GM12878 (cell line): ENCODE data around the gene KRTAP10-2.

Experiments
- BHLHE40 ChIP-seq, 2 experiments: fragments of 450-650 bp in 1 of 2; IDR thresholded peaks; 2 replicates each; pipeline ENCODE4 v1.6.1; 2011 to 2017; ENCODE audit warnings: low read depth in 2 of 2, borderline replicate concordance in 1 of 2, improper control_type of control experiment in 1 of 2, low read length in 1 of 2, mild to moderate bottlenecking in 1 of 2
- CBX3 ChIP-seq: fragments of 200-600 bp; sonication (generic); IDR thresholded peaks from 2 replicates; pipeline ENCODE4 v1.6.1; 2016; ENCODE audit warnings: low read depth, borderline replicate concordance
- CHD1 ChIP-seq: IDR thresholded peaks from 2 replicates; pipeline ENCODE4 v1.6.1; 2012; ENCODE audit warnings: low read depth, low read length, improper control_type of control experiment
- EP300 ChIP-seq, 2 experiments: fragments of 150-350 bp in 1 of 2; IDR thresholded peaks; 2 replicates each; pipeline ENCODE4 v1.6.1; 2011 to 2012; ENCODE audit warnings: low read depth in 2 of 2, low read length in 2 of 2, borderline replicate concordance in 1 of 2, improper control_type of control experiment in 1 of 2, inconsistent platforms in 1 of 2; ENCODE audit not compliant: control insufficient read depth in 1 of 2
- KDM1A ChIP-seq: fragments of 200-600 bp; sonication (generic); IDR thresholded peaks from 2 replicates; pipeline ENCODE4 v1.6.1; 2016; ENCODE audit warnings: borderline replicate concordance
- RFX5 ChIP-seq: IDR thresholded peaks from 2 replicates; pipeline ENCODE4 v1.6.1; 2011; ENCODE audit warnings: low read depth, low read length, improper control_type of control experiment
- SPI1 ChIP-seq: IDR thresholded peaks from 2 replicates; pipeline ENCODE4 v1.6.1; 2011; ENCODE audit warnings: low read depth, mild to moderate bottlenecking, low read length, moderate library complexity, borderline replicate concordance; ENCODE audit not compliant: insufficient read depth
- ZNF274 ChIP-seq: IDR thresholded peaks from one replicate; pipeline ENCODE4 v1.8.0; 2011; ENCODE audit not compliant: insufficient read length, insufficient read depth
- TF ChIP-seq, protein P1 (sequence below): IDR thresholded peaks from 2 replicates; pipeline ENCODE4 v1.6.1; 2011; ENCODE audit warnings: mild to moderate bottlenecking, low read depth, low read length, moderate library complexity; ENCODE audit not compliant: insufficient replicate concordance

- TF ChIP-seq BHLHE40 (IDR thresholded peaks at IDR 0.05; ENCODE audit: borderline replicate concordance in 1 of 2, low read depth in 2 of 2, low read length in 1 of 2) (no peak), KDM1A (no peak), RFX5 (no peak), EP300 (IDR thresholded peaks at IDR 0.05; ENCODE audit: borderline replicate concordance in 1 of 2, control insufficient read depth in 1 of 2, low read depth in 2 of 2, low read length in 2 of 2) (no peak), ZNF274 (no peak), CHD1 (no peak), SPI1 (no peak), CBX3 (no peak)
- TF ChIP-seq, protein P1, sequence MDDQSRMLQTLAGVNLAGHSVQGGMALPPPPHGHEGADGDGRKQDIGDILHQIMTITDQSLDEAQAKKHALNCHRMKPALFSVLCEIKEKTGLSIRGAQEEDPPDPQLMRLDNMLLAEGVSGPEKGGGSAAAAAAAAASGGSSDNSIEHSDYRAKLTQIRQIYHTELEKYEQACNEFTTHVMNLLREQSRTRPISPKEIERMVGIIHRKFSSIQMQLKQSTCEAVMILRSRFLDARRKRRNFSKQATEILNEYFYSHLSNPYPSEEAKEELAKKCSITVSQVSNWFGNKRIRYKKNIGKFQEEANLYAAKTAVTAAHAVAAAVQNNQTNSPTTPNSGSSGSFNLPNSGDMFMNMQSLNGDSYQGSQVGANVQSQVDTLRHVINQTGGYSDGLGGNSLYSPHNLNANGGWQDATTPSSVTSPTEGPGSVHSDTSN, result no peak
Observed at GRCh38 chr21:44564099-44564498, 12.8 kb upstream of the KRTAP10-2 start.
